Fibroblast of the aortic adventitia (primary cell): Measurements from ENCODE around the gene OR10H4. TPM values are rescaled to one million over a fixed set of nuclear protein-coding genes. Genes with fewer than 3 reads are reported as not detected.
"Not testable (repeated sequence)": the region's sequence is repeated elsewhere in the genome, so short reads cannot be mapped to it uniquely, and the experiment has no call there.

ENCODE experiments used
- DNase-seq: peaks from one replicate; pipeline ENCODE4 v3.0.0-alpha.2; 2010; ENCODE audit warnings: low read depth
- H3K4me3 ChIP-seq: 2 replicates; pipeline ENCODE4 v1.5.1; 2011; ENCODE audit warnings: low read depth, mild to moderate bottlenecking, control low read depth, low read length, moderate library complexity
- CTCF ChIP-seq: IDR thresholded peaks from 2 replicates; pipeline ENCODE4 v1.5.1; 2011; ENCODE audit warnings: mild to moderate bottlenecking, low read length, control low read depth, inconsistent platforms; ENCODE audit not compliant: insufficient read depth
- total RNA-seq: library from RNA; depleted of rRNA; stranded (reverse); fragments of >200 nt; gene quantifications from 2 replicates; pipeline ENCODE4 v1.2.3, GENCODE V29; 2012; ENCODE audit warnings: low replicate concordance

Gene OR10H4
- not detected in 2 replicates for total RNA-seq

GRCh38 chr19:15948223-15949058 is at the start of gene OR10H4:
Gene OR10H4, plus strand, starts transcription at chr19:15949008. Its CDS starts 0 bp downstream, at chr19:15949008.
- TF ChIP-seq CTCF, result no peak
- DNase-seq, result no peak

GRCh38 chr19:15899561-15899960 is 49.2 kb upstream of the OR10H4 start:
- not testable (repeated sequence) for DNase-seq, H3K4me3 ChIP-seq

More at GRCh38 chr19:15948223-15949058, at the start of gene OR10H4:
- H3K4me3 ChIP-seq, result no peak within 1 kb of the TSS

GRCh38 chr19:15900032-15900431 is 48.8 kb upstream of the OR10H4 start:
- H3K4me3 ChIP-seq, DNase-seq: not testable (repeated sequence)

GRCh38 chr19:15900504-15900903 is 48.3 kb upstream of the OR10H4 start:
- DNase-seq, result no peak
- TF ChIP-seq CTCF, result no peak
- H3K4me3 ChIP-seq, result no peak overlapping the region

GRCh38 chr19:15902254-15902653 is 46.6 kb upstream of the OR10H4 start:
- no peak for TF ChIP-seq CTCF
- no peak overlapping the region for H3K4me3 ChIP-seq
- DNase-seq, result no peak

GRCh38 chr19:15902898-15903297 is 45.9 kb upstream of the OR10H4 start:
- H3K4me3 ChIP-seq, DNase-seq: not testable (repeated sequence)

- TF ChIP-seq CTCF, result no peak
- DNase-seq, result no peak
- H3K4me3 ChIP-seq, result no peak overlapping the region
These were observed 43.8 kb upstream of the OR10H4 start for GRCh38 chr19:15905026-15905425.

GRCh38 chr19:15911599-15912235 is 37.1 kb upstream of the OR10H4 start:
- no peak overlapping the region for H3K4me3 ChIP-seq
- DNase-seq, result no peak
- no peak for TF ChIP-seq CTCF
